Muscle of arm (tissue), 14 donors: ENCODE results near the gene GLIS2. TPM values are rescaled to one million over a fixed set of nuclear protein-coding genes. Genes with fewer than 3 reads are reported as not detected.
A peak's percentile ranks its signal among the peaks of the same experiment; 100 is the strongest.

Experiments used
- DNase-seq: peaks from one replicate; pipeline ENCODE4 v3.0.0-alpha.2; 2013
- long read RNA-seq, 11 donors: transcript quantifications; one replicate each; lab custom pipeline, GENCODE V29; 2026
- polyA plus RNA-seq, 12 donors: library from polyadenylated mRNA; unstranded; fragments of 120-200 nt; gene quantifications; one replicate each; pipeline ENCODE4 v1.2.1, GENCODE V29; 2013; ENCODE audit not compliant: insufficient read length in 12 of 12

Gene GLIS2
- 10 to 100 TPM in 11 of 12 donors, not detected in 1; 13.6 to 35.0 (median 19.8) TPM for polyA plus RNA-seq
- long read RNA-seq, donor 1, partial matches to known transcripts = 88 of 103 reads
- long read RNA-seq, donor 1, other reads (novel, unspliced or antisense) = 15 of 103 reads
- long read RNA-seq, donor 2, partial matches to known transcripts = 84 of 92 reads
- long read RNA-seq, donor 2, other reads (novel, unspliced or antisense) = 8 of 92 reads
- long read RNA-seq, donor 3, partial matches to known transcripts = 6 of 31 reads
- long read RNA-seq, donor 3, other reads (novel, unspliced or antisense) = 23 of 31 reads
- long read RNA-seq, donor 4, partial matches to known transcripts = 0 of 1 reads
- long read RNA-seq, donor 4, other reads (novel, unspliced or antisense) = 0 of 1 reads
- long read RNA-seq, donor 5, partial matches to known transcripts = 29 of 160 reads
- long read RNA-seq, donor 5, other reads (novel, unspliced or antisense) = 127 of 160 reads
- long read RNA-seq, donor 6, partial matches to known transcripts = 6 of 11 reads
- long read RNA-seq, donor 6, other reads (novel, unspliced or antisense) = 5 of 11 reads
- long read RNA-seq, donor 7 = 0 reads
- long read RNA-seq, donor 8, partial matches to known transcripts = 42 of 105 reads
- long read RNA-seq, donor 8, other reads (novel, unspliced or antisense) = 60 of 105 reads
- long read RNA-seq, donor 9, full-length matches to known transcripts = 1 of 1 reads
- long read RNA-seq, donor 9, partial matches to known transcripts = 0 of 1 reads
- long read RNA-seq, donor 9, other reads (novel, unspliced or antisense) = 0 of 1 reads
- long read RNA-seq, donor 10, partial matches to known transcripts = 57 of 66 reads
- long read RNA-seq, donor 10, other reads (novel, unspliced or antisense) = 8 of 66 reads
- long read RNA-seq, donor 11, partial matches to known transcripts = 66 of 74 reads
- long read RNA-seq, donor 11, other reads (novel, unspliced or antisense) = 7 of 74 reads

DNA sequence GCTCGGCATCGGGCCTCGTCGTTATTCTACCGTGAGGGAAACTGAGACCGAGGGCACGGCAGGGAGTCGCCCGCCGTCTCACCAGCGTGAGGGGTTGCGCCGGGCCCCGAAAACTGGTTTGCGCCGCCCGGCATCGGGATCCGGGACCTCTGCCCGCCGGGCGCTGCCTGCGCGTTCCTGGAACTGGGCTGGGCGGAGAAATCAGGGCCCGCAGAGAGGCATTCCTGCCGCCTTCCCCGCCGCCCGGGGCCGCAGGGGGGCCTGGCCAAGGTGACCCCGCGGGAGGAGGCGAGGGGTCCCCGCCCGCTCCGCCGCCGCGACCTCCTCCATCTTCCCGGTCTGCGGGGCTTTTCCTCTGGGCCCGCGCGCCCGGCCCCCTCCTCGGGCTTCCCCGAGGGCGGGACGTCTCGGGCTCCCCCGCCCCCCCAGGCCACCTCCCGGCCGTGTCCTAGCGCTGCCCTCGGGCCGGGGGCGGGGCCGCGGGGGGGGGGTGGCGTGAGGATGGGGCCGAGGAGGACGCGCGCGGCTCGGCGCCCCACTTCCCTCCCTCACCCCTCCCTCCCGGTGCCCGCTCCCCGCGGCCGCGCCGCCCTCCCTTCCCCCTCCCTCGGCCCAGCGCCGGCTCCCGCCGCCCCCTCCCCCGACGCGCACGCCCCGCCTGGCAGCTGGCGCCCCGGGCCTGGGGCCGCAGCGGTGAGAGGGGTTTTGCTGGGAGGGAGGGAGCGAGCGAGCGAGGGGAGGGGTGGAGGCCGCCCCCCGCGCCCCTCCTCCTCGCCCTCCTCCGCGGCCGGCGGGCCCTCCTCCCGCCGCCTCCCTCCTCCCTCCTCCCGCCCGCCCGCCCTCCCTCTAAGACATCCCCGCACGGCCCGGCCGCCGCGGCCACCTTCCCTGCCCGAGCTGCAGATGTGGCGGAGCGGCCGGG, at the start of gene GLIS2:
Gene GLIS2, plus strand, starts transcription at position 882 of the 922 bp plus-strand sequence. CDS start 16,214 bp downstream, outside the sequence.
- DNase-seq = peak; percentile 82

DNA sequence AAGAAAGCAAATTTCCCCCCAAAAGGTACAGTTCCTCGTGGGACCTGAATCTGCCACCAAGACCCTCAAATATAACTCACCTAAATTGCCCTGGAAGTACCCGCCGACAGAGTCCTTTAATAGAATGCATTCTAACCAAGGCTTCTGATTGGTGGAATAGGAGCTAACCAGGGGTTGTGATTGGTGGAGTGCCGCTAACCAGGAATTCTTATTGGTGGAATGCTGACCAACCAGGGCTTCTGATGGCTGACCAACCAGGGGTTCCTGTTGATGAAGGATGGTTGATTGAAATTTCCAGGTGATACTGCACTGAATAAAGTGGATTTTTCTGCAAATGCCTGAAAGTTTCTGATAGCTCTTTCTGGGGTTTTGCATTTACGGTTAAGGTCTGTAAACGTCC, 49.5 kb upstream of the GLIS2 start:
- no peak for DNase-seq

DNA sequence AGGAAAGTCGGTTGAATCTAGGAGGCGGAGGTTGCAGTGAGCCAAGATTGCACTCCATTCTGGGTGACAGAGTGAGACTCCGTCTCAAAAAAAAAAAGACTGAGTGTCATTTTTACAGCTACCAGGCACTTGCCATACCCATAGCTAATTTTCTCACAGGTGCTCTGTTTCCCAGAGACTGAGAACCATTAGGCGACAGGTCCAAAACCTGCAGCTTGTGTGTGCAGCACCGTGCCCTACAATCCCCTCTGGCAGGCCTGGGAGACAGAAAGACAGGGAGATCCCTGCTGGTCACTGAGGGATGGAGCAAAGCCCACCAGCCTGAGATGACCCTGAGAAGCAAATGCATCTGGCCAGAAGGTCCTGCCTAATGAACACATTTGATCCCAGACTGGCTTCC, 45.8 kb upstream of the GLIS2 start:
- DNase-seq = no peak

DNA sequence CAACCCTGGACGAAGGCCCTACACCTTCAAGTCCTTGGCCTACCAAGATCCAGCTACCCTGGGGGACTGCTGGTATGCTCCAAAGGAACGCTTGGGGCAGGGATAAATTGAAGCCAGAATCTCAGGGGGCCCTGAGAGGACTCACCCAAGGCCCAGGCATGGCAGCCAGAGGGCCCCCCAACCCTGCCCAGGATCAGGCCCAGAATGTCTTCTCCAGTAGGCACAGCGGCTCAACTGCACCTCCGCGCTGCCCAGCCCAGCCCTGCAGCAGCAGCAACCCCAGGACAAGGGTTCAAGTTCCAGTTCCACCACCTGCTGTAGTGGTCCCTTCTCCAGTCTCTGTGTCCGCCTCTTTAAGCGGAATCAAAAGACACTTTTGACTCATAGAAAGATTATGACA, 45.3 kb upstream of the GLIS2 start:
- DNase-seq = no peak

DNA sequence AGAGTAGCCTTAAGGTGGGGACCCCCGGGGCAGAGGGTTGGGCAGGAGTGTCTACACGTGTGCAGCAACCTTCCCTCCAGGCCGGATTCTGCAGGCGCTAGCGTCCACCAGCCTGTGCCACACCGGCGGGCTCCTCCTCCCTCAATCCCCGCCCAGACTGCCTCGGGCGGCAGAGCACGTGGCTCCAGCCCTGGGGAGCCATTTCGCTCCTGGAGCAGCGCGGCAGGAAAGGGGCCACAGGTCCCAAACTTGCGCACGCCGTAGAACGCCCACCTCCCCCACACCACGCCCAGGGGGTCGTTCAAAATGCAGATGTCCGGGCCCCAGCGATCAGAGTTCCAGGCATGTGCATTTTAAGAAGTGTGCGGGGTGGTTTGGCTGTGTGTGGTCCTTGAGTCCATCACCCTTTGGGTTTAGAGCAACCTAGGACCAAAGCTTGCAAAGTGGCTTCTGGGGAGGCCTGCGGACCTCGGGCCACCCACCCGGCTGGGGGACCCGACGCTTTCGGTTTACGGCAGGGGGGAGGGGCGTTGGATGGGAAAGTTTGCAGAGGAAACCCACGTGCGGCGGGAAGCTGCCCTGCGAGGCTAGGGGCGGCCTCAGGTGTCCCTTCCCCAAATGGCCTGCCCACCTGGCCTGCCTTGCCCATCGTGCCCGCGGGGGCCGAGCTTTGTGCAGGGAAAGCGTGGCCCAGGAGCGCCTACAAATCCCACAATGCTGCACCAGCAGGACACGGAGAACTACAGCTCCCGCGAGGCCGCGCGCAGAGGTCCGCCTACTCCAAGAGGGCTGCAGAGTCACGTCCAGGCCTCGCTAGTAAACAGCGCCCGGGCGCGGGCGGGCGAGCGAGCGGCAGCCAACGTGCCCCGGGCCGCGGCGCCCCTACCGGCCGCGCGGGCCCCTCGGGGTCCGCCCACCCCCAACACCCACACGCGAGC, 44.4 kb upstream of the GLIS2 start:
- DNase-seq = peak; percentile 92

DNA sequence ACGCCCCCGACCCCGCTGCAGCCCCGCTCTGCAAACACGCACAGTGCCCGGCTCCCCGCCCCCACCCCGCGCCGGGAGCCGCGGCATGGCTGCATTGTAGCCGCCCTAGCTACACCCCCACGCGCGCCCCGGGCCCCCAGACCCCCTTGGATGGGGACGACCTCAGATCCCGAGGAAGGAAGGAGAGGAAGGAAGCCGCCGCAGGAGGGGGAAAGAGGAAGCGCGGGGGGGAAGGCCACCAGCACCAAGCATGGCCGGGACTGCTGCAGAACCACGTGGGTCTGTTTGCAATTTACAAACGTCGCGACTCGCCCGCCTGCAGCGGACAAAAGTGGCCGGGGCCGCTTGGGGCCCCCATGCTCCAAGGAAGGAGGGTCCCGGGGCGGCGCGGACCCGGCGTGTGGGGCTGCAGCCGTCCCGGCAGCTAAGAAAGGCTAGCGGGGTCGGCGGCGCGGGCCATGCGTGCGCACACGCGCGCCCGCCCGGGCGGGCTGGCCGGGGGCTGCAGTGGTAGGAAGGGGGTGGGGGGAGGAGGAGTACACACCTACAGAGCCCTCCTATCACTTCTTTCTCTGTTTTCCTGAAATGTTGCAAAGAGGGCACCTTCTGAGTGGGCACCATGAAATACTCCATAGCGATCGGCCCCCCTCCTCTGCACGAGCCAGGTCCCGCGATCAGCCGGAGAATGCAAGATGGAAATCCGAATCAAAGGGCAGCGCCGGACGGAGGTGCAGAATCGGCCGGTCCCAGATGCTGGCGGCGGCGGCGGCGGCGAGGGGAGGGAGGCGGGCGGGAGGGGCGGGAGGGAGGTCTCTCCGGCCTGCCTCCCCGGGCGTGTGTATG, 43.5 kb upstream of the GLIS2 start:
- DNase-seq = no peak

DNA sequence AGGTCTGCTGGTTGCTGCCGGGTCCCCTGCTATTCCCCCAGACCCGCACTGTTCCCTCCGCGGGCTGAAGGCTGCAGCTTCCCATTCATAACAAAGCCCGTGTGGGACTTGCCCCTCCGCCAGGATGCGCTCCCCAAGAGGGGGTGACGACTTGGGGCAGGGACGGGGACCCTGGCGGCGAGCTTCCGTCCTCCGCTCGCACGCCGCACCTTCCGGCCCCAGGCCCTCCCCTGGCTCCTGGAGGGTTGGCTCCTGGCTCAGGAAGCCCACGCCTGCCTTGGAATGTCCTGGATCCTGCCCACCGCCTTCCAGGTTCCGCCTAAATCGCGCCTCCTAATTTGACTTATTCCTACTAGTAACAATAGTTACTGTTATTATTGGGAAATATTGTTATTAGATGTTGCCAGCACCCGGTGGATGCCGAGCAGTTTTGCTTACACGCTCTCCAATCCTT, 42.0 kb upstream of the GLIS2 start:
- peak; percentile 47 for DNase-seq

DNA sequence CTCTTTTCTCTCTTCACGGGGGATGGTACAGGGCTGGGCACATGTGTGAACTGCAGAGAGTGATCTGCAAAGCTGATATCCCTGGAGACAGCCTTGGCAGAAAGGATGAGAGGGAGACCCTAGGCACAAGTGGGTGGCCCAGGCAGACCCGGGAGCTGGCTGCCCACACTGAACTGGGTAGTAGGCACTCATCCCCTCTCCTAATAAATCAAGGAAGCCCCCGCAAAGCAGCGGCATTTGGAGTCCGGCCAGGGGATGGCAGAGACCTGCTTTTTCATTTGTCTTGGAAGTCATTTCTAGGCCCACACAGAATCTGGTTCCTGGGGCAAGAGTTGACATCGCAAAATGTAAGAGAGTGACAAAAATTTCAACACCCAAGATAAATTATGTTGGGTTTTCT, 40.0 kb upstream of the GLIS2 start:
- DNase-seq = no peak

DNA sequence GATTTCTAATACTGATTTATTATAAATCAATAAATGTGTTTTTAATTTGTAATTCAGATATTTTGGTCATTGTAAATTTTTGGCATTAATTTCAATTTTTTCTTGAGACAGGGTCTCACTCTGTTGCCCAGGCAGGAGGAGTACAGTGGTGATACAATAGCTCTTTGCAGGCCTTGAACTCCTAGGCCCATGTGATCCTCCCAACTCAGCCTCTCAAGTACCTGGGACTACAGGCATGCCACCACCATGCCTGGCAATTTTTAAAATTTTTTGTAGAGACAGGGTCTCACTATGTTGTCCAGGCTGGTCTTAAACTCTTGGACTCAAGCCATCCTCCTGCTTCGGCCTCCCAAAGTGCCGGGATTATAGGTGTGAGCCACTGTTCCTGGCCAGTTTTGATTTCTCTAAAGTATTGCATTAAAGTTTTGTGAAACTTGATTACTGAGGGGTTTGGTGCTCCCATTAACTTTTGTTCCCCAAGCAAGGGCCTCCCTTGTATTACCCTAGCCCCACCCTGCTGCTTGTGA, 37.8 kb upstream of the GLIS2 start:
- no peak for DNase-seq

DNA sequence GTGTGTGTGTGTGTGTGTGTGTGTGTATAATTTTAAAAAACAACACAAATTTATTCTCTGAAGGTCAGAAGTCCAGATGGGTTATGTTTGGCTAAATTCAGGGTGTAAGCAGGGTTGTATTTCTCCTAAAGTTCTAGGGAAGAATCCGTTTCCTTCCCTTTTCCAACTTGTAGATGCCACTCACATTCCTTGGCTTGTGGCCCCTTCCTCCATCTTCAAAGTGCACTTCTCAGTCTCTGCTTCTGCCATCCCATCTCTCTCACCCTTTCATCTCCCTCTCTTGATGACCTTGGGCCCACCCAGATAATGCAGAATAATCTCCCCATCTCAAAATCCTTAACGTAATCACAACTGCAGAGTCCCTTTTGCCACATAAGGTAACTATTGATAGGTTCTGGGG, 35.2 kb upstream of the GLIS2 start:
- DNase-seq = no peak

DNA sequence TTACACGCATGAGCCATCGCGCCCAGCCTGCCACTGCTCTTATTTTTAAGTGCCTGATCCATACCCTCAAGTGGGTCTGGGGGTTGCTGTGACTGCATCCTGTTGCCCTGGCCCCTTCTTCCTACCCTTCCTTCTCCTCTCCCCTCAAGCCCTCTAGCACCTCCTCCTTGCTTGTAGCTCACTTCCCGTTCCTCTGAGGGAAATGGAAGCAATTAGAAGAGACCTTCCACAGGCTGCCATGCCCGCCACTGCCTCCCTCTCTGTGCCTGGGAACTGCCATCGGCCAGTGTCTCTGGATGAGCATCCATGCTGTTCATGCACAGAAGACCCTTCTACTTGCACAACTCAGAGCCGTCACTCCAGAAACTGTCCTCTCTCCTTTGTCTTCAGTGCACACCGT, 32.4 kb upstream of the GLIS2 start:
- no peak for DNase-seq

DNA sequence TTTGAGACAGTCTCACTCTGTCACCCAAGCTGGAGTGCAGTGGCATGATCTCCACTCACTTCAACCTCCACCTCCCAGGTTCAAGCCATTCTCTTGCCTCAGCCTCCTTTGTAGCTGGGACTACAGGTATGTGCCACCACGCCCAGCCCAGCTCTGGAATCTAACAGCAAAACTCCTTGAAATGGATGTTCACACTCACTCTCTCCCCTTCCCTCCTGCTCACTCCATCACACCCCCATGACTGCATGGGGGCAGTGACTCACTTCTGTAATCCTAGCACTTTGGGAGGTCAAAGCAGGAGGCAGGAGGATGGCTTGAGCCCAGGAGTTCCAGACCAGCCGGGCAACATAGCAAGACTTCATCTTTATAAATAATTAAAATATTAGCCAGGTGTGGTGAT, 31.9 kb upstream of the GLIS2 start:
- no peak for DNase-seq

DNA sequence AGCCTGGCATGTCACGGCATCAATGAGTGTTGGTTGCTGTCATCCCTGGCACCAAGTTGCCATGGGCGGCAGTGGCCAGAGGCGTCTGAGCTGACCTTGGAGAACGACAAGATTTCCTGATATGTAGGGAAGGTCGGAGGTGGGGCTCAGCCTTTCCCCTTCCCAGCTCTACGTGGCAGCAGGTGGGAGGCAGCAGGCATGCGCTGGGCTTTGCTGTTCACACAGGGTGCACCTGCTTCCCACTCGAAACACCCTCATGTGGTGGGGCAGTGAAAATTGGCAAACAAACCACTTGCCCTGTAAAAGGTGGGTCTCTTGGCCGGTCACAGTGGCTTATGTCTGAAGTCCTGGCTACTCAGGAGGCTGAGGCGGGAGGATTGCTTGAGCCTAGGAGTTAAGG, 30.7 kb upstream of the GLIS2 start:
- DNase-seq = no peak

DNA sequence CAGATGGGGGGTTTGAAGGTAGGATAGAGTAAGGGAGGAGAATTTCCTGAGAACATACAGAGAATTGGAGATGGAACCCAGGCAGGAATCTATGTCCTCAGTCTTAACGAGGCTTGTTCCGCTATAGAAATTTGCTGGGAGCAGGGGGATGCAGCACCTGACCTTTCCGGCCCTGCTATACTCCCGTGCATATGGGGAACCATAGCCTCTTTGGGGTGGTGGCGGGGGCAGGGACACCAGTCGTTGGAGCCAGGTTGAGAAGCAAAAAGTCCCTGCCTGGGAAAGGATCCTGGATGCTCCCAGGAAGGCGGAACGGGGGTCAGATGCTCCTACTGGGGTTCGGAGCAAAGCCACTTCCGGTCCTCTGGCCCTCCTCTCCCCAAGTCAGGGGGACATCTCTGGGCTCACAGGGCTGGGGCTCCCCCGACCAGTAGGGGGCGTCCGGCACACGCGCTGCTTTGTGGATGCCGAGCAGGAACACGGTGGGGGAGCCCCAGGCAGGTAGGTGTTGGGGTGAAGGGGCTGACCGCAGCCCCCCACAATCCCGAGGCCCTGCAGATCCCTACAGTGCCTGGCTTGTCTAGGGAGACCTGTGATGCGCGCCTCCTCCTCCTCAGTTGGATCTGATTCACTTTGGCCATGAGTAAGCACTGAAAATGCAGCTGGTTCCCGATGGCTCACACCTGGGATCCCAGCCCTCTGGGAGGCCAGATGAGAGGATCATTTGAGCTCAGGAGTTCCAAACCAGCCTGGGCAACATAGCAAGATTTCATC, 27.5 kb upstream of the GLIS2 start:
- DNase-seq = no peak

DNA sequence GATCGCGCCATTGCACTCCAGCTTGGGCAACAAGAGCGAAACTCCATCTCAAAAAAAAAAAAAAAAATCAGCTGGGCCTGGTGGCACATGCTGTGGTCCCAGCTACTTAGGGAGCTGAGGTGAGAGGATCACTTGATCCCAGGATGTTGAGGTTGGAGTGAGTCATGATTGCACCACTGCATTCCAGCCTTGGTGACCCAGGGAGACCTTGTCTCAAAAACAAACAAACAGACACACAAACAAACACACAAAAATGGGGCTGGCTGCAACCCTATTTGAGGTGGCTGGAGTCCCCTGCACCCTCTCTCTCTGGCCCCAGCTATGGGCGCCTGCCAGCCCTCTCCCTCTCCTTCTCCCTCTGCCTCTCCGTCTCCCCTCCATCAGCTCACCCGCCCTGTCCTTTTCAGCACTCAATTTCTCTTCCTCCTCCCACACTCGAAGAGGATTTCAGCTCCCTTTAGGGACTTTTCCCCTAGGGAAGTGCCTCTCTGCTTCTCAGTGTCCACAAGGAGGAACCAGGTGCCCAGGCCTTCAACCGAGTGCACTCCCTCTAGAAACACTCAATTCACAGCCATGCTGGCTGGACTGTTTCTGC, 25.5 kb upstream of the GLIS2 start:
- DNase-seq = no peak

DNA sequence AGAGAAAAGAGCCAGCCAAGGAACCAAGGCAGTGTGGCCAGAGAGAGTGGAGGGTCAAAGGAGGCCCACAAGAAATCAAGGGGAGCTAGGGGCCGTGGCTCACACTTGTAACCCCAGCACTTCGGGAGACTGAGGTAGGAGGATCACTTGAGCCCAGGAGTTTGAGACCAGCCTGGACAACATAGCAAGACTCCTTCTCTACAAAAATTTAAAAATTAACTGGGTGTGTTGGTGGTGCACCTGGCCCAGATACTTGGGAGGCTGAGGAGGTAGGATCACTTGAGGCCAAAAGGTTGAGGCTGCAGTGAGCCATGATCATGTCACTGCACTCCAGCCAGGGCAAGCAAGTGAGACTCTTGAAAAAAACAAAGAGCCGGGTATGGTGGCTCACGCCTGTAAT, 24.2 kb upstream of the GLIS2 start:
- DNase-seq = no peak

DNA sequence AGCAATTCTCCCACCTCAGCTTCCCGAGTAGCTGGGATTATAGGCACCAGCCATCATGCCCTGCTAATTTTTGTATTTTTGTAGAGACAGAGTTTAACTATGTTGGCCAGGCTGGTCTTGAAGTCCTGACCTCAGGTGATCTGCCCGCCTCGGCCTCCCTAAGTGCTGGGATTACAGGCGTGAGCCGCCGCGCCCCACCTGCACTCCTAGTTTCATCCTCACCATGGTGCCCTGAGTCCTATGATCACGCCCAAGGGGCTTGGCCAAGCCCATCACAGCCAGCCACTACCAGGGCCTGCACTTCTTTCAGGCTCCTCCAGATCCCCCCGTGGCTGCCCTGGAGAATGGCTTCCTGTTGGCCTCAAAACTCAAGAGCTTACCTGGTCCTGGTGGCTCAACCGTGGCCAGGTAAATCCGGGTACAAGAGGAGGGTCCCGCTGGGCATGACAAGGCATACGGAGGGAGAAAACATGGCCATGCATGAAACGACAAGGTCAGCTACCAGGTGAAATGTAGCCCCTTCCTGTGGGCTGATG, 22.6 kb upstream of the GLIS2 start:
- DNase-seq = no peak
